Osteocyte (in vitro differentiated cells): ENCODE data around the gene RAD51B. TPM values are rescaled to one million over a fixed set of nuclear protein-coding genes. Genes with fewer than 3 reads are reported as not detected.

Experiments
- DNase-seq: peaks from one replicate; pipeline ENCODE4 v3.0.0; 2021; ENCODE audit warnings: mixed read lengths; ENCODE audit not compliant: unreplicated experiment; ENCODE audit errors: extremely low spot score
- H3K27ac Mint-ChIP-seq: one replicate; pipeline ENCODE4 v1.8.0; 2021; ENCODE audit warnings: mild to moderate bottlenecking, mixed read lengths; ENCODE audit not compliant: unreplicated experiment
- H3K27me3 Mint-ChIP-seq: one replicate; pipeline ENCODE4 v1.8.0; 2021; ENCODE audit warnings: mixed read lengths; ENCODE audit not compliant: unreplicated experiment
- H3K36me3 Mint-ChIP-seq: one replicate; pipeline ENCODE4 v1.8.0; 2021; ENCODE audit warnings: mixed read lengths; ENCODE audit not compliant: unreplicated experiment
- H3K4me1 Mint-ChIP-seq: one replicate; pipeline ENCODE4 v1.8.0; 2021; ENCODE audit warnings: mixed read lengths; ENCODE audit not compliant: unreplicated experiment
- H3K4me3 Mint-ChIP-seq: one replicate; pipeline ENCODE4 v1.8.0; 2021; ENCODE audit warnings: mild to moderate bottlenecking, moderate library complexity, mixed read lengths; ENCODE audit not compliant: unreplicated experiment
- H3K9me3 Mint-ChIP-seq: one replicate; pipeline ENCODE4 v1.8.0; 2021; ENCODE audit warnings: mixed read lengths; ENCODE audit not compliant: unreplicated experiment
- total RNA-seq: library from RNA; stranded (reverse); gene quantifications from 2 replicates; pipeline ENCODE4 v1.2.1, GENCODE V29; 2021
- TF ChIP-seq, protein P1 (sequence below): fragments of 200-600 bp; sonication (generic); IDR thresholded peaks from 2 replicates; pipeline ENCODE4 v1.5.0; 2021; ENCODE audit warnings: antibody characterized with exemption, mild to moderate bottlenecking, moderate library complexity

RAD51B gene
- total RNA-seq, 1 donor from 2014 or later, result 12.7 TPM

DNA sequence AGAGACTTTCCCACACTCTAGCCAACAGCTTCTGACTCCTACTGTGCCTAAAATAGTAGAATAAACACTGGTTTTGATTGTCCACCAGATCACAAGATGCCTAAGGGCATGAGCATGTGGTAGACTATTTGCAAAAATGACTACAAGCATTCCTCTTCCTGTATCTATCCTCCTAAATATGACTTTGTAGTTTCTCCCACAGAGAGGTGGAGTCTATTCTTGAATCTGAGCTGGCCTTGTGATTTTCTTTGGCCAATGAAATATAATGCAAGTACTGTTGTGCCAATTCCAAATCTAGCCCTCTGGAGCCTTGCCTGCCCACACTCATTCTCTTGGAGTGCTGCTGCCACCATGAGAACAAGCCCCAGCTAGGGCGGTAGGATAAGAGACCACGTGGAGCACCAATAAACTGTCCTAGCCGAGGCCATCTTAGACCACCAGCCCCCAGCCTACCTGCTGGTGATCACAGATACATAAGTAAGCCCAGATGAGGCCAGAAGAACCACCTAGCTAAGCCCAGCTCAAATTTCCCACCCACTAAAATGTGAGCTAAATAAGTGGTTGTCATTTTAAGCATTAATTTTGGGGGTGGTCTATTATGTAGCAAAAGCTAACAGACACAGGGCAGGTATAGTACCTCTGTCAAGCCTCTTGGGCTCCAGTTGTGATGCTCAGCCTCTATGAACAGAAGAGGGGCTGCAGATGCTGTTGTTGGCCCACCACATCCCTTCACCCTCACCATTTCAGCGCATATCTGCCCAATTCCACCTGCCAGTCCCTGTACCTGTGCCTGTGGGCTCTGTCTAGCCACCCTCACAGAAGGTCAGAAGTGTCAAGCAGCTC, 955.4 kb downstream of the RAD51B start:
- no peaks in the 10 kb centered on the region for H3K27me3 Mint-ChIP-seq
- H3K27ac Mint-ChIP-seq, result peak overlapping the region; percentile 89
- H3K4me3 Mint-ChIP-seq, result no peak overlapping the region
- peaks cover 5% of the 10 kb centered on the region for H3K9me3 Mint-ChIP-seq
- peaks cover 3% of the 10 kb centered on the region for H3K36me3 Mint-ChIP-seq
- TF ChIP-seq, protein P1, sequence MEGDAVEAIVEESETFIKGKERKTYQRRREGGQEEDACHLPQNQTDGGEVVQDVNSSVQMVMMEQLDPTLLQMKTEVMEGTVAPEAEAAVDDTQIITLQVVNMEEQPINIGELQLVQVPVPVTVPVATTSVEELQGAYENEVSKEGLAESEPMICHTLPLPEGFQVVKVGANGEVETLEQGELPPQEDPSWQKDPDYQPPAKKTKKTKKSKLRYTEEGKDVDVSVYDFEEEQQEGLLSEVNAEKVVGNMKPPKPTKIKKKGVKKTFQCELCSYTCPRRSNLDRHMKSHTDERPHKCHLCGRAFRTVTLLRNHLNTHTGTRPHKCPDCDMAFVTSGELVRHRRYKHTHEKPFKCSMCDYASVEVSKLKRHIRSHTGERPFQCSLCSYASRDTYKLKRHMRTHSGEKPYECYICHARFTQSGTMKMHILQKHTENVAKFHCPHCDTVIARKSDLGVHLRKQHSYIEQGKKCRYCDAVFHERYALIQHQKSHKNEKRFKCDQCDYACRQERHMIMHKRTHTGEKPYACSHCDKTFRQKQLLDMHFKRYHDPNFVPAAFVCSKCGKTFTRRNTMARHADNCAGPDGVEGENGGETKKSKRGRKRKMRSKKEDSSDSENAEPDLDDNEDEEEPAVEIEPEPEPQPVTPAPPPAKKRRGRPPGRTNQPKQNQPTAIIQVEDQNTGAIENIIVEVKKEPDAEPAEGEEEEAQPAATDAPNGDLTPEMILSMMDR, result no peak
- H3K4me1 Mint-ChIP-seq, result peaks cover 32% of the 10 kb centered on the region
- no peak for DNase-seq

GRCh38 chr14:68775614-68776126, 956.1 kb downstream of the RAD51B start:
- Mint-ChIP-seq H3K27me3 (no peaks in the 10 kb centered on the region), H3K4me3 (no peak overlapping the region), H3K9me3 (peaks cover 5% of the 10 kb centered on the region), H3K4me1 (peaks cover 38% of the 10 kb centered on the region), H3K27ac (peak overlapping the region; percentile 89), H3K36me3 (peaks cover 3% of the 10 kb centered on the region)
- DNase-seq, result no peak
- TF ChIP-seq, protein P1, result no peak

- Mint-ChIP-seq H3K4me1 (peaks cover 44% of the 10 kb centered on the region), H3K27ac (no peak overlapping the region), H3K9me3 (peaks cover 5% of the 10 kb centered on the region), H3K36me3 (peaks cover 3% of the 10 kb centered on the region), H3K4me3 (no peak overlapping the region), H3K27me3 (no peaks in the 10 kb centered on the region)
- DNase-seq, result no peak
- TF ChIP-seq, protein P1, result no peak
These were observed 958.1 kb downstream of the RAD51B start for GRCh38 chr14:68777644-68778043.

Other genes with a start within 250 kb of the RAD51B start
- gene PIGH, start 219.5 kb upstream of the RAD51B start, total RNA-seq, result 18.3 and 20.6 TPM in 2 replicates
- gene ARG2, start 199.9 kb upstream of the RAD51B start, total RNA-seq, result 3.2 and 4.2 TPM in 2 replicates
- 89.3 and 104 TPM in 2 replicates for gene VTI1B, start 145.1 kb upstream of the RAD51B start, total RNA-seq
- gene RDH11, start 124.0 kb upstream of the RAD51B start, total RNA-seq, result 54.1 and 55.2 TPM in 2 replicates
- not detected in 2 replicates for gene RDH12, start 117.9 kb upstream of the RAD51B start, total RNA-seq
- gene ZFYVE26, start 3.2 kb upstream of the RAD51B start, total RNA-seq, result 33.4 and 38.7 TPM in 2 replicates